ENCODE results near the gene API5.

GRCh38 chr11:43381802-43382201 lies 70.0 kb downstream of the API5 start:
- TF ChIP-seq CTCF (IDR thresholded peaks at IDR 0.05): no peak
- TF ChIP-seq POLR2A (IDR thresholded peaks at IDR 0.05): no peak

Data from ovary (tissue), 3 donors.